ENCODE data around the gene GAPDHS. TPM values are rescaled to one million over a fixed set of nuclear protein-coding genes. Genes with fewer than 3 reads are reported as not detected.

The GAPDHS gene
- total RNA-seq, 1 experiment from 2014 or later, result not detected

GRCh38 chr19:35487656-35488182 is 45.5 kb upstream of the GAPDHS start:
- ChIA-PET RAD21 (ENCODE audit: low non-redundant PET in 1 of 2, low total read pairs in 2 of 2, uncharacterized antibody in 2 of 2, unreplicated experiment in 2 of 2) (no interaction called here), POLR2A (no interaction called here), CTCF (interaction anchor here (1.9 kb wide), 1 partner anchor 7 kb away, joined by 12 read pairs; no protein-coding TSS in a partner anchor)
- H3K36me3 ChIP-seq (ENCODE audit: control insufficient read depth in 1 of 2, insufficient read depth in 2 of 2, low read length in 2 of 2), result no peaks in the 10 kb centered on the region
- ATAC-seq (no peak), DNase-seq (ENCODE audit: low read depth, low spot score) (no peak)
- no peaks in the 10 kb centered on the region for H4K20me1 ChIP-seq (ENCODE audit: insufficient read depth)
- no peak overlapping the region for H2AFZ ChIP-seq (ENCODE audit: low read depth, low read length, poor library complexity, severe bottlenecking)
- intact Hi-C loops (cut with micrococcal nuclease), result no loop called here
- no peak for TF ChIP-seq ZBTB33 (IDR thresholded peaks at IDR 0.05; ENCODE audit: extremely low read depth, insufficient replicate concordance, low read length)
- TF ChIP-seq CTCF (IDR thresholded peaks at IDR 0.05 in 2 of 3, conservative IDR thresholded peaks at IDR 0.05 in 1 of 3; ENCODE audit: borderline replicate concordance in 1 of 3, insufficient read depth in 1 of 3, low read depth in 2 of 3, low read length in 2 of 3), result no peak
- TF ChIP-seq REST (IDR thresholded peaks at IDR 0.05; ENCODE audit: low read depth), result no peak
- no peak for TF ChIP-seq SP1 (IDR thresholded peaks at IDR 0.05; ENCODE audit: low read depth)
- TF ChIP-seq SIN3A (IDR thresholded peaks at IDR 0.05; ENCODE audit: low read depth), result no peak
- no peak for TF ChIP-seq EZH2 (IDR thresholded peaks at IDR 0.05)
- TF ChIP-seq FOSL1 (IDR thresholded peaks at IDR 0.05; ENCODE audit: low read depth), result no peak
- no peak for TF ChIP-seq SRF (IDR thresholded peaks at IDR 0.05; ENCODE audit: low read depth)
- no peak for TF ChIP-seq ELF1 (IDR thresholded peaks at IDR 0.05; ENCODE audit: borderline replicate concordance, low read depth)
- no peak for TF ChIP-seq ZNF274 (IDR thresholded peaks at IDR 0.05; ENCODE audit: low read depth, low read length)
- no peak for TF ChIP-seq EGR1 (IDR thresholded peaks at IDR 0.05; ENCODE audit: low read depth)
- TF ChIP-seq ZFX (IDR thresholded peaks at IDR 0.05), result no peak
- no peak for TF ChIP-seq POLR2AphosphoS5 (IDR thresholded peaks at IDR 0.05; ENCODE audit: low read depth, low read length)
- TF ChIP-seq CEBPB (IDR thresholded peaks at IDR 0.05; ENCODE audit: low read depth), result no peak
- no peak for TF ChIP-seq TCF7L2 (IDR thresholded peaks at IDR 0.05; ENCODE audit: borderline replicate concordance, extremely low read depth, insufficient read depth, insufficient read length)
- TF ChIP-seq POLR2A (IDR thresholded peaks at IDR 0.05; ENCODE audit: borderline replicate concordance, extremely low read depth, insufficient read depth, insufficient read length), result no peak
- no peak for TF ChIP-seq ATF3 (IDR thresholded peaks at IDR 0.05)
- no peak for TF ChIP-seq MAX (IDR thresholded peaks at IDR 0.05)
- no peak for TF ChIP-seq RAD21 (IDR thresholded peaks at IDR 0.05; ENCODE audit: low read depth)
- H3K4me2 ChIP-seq (ENCODE audit: low read length), result no peak overlapping the region
- no peak overlapping the region for H3K9ac ChIP-seq (ENCODE audit: low read length)
- no peak overlapping the region for H3K4me3 ChIP-seq (replicated peaks in 1 of 2; ENCODE audit: low read depth in 1 of 2, low read length in 2 of 2)
- H3K9me2 ChIP-seq (ENCODE audit: insufficient read depth), result no peaks in the 10 kb centered on the region
- H3K27me3 ChIP-seq (ENCODE audit: insufficient read depth, low read length), result peaks cover 9% of the 10 kb centered on the region
- no TSS peak for BruUV-seq (replicated peaks)
- H3K79me2 ChIP-seq (ENCODE audit: insufficient read depth, low read length), result no peaks in the 10 kb centered on the region
- no peaks in the 10 kb centered on the region for H3K4me1 ChIP-seq (ENCODE audit: control insufficient read depth in 1 of 2, insufficient read depth in 2 of 2, low read length in 2 of 2)
- no peak overlapping the region for H3K27ac ChIP-seq (ENCODE audit: low read depth, low read length)
- no peaks in the 10 kb centered on the region for H3K9me3 ChIP-seq (ENCODE audit: control insufficient read depth in 1 of 2, insufficient read depth in 1 of 2, low read depth in 1 of 2, low read length in 2 of 2)
